Fibroblast of mammary gland (primary cell): Measurements from ENCODE around the gene COL15A1.

Source experiments
- DNase-seq: peaks from one replicate; pipeline ENCODE4 v3.0.0-alpha.2; 2010; ENCODE audit warnings: low read depth
- H3K4me3 ChIP-seq: 2 replicates; pipeline ENCODE4 v1.5.1; 2011; ENCODE audit warnings: low read depth, mild to moderate bottlenecking, low read length, moderate library complexity; ENCODE audit not compliant: control insufficient read depth
- TF ChIP-seq, protein P1 (sequence below): conservative IDR thresholded peaks from 2 replicates; pipeline ENCODE4 v1.5.1; 2011; ENCODE audit warnings: low read depth, low read length, inconsistent platforms; ENCODE audit not compliant: control insufficient read depth, insufficient read depth

Gene COL15A1

DNA sequence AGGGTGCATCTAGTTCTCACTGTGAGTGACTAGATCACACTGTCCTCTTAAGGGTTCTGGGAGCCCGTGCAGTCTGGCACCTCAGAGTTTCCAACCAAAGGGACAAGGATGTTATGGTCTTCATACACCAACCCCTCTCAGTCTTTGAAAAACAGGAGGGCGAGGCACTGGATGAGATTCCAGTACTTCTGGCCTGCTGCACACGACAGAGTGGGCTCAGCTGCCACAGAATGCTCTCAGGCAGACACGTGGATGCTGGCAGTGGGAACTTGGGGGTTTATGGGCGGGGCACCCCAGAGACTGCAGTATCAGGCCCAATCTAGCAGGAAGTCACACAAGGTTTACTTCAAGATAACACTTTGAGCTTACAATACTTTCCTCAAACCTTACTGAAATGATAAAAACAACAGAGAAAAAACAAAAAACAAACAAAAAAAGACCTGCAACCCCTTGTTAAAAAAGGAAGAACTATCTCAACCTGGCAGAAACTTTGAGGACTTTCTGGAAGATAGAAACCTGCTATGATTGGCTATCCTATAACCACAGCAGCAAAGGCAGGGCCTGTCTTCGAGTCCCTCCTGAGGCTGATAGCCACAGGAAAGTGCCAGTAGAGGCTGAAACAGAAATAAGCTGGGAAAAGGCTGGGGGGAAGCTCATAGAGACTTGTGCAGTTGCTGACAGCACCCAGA, 132.9 kb downstream of the COL15A1 start:
- H3K4me3 ChIP-seq, result no peak overlapping the region
- no peak for DNase-seq
- TF ChIP-seq, protein P1, sequence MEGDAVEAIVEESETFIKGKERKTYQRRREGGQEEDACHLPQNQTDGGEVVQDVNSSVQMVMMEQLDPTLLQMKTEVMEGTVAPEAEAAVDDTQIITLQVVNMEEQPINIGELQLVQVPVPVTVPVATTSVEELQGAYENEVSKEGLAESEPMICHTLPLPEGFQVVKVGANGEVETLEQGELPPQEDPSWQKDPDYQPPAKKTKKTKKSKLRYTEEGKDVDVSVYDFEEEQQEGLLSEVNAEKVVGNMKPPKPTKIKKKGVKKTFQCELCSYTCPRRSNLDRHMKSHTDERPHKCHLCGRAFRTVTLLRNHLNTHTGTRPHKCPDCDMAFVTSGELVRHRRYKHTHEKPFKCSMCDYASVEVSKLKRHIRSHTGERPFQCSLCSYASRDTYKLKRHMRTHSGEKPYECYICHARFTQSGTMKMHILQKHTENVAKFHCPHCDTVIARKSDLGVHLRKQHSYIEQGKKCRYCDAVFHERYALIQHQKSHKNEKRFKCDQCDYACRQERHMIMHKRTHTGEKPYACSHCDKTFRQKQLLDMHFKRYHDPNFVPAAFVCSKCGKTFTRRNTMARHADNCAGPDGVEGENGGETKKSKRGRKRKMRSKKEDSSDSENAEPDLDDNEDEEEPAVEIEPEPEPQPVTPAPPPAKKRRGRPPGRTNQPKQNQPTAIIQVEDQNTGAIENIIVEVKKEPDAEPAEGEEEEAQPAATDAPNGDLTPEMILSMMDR, result no peak

DNA sequence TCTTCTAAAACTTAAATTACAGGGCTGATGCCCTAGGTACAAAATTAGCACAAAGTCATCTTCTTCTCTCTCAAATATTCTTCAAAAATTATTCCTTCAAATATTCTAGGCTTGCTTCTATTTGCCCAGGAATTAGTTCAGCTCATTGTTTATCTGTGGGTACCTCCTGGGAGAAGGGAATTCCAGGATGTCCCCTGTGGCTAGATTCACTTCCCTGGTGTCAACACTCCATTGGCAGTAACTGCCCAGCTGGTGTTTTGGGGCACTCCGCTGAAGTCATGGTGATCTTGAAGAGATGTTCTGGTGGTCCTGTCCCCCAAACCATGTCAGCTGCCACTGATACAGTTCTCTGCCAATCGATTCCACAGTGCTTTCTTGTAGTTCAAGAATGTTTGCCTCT, 135.0 kb downstream of the COL15A1 start:
- no peak for DNase-seq
- TF ChIP-seq, protein P1, result no peak

DNA sequence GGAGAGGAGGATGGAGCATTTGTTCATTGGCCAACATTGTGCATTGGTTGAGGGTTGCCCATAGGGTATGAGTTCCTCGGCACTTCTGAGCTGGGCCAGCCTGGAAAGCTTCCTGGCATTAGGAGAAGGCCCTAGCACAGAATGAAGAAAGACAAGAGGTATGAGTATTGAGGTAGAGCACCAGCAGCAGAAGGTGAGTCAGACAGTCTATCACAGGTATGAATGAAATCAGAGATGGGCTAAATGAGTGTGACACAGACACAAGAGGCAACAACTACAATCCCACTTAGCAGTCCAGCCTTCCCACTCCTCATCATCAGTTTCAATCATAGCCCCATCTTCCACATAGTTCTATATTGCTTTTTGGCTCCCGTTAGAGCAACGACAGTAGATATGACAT, 135.8 kb downstream of the COL15A1 start:
- H3K4me3 ChIP-seq, result no peak overlapping the region
- DNase-seq, result no peak
- TF ChIP-seq, protein P1, result no peak

More for the DNA sequence above, 135.0 kb downstream of the COL15A1 start:
- H3K4me3 ChIP-seq, result no peak overlapping the region

DNA sequence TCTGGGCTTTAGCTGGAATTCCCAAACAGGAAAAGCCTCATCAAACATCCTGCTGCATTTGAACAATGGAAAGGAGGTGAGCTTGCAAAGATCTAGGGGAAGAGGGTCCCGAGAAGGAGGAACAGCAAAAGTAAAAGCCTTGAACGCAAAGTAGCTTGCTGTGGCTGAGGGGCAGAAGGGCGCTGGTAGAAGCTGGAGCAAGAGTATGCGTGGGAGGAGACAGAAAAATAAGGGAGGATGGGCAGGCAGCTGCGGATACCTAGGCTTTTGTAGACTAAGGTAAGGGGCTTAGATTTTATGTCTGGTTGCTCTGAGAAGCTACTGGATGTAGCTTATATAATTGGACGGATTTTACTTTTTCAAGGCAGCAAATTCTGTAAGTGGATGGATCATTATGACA, 139.3 kb downstream of the COL15A1 start:
- TF ChIP-seq, protein P1, result no peak
- no peak overlapping the region for H3K4me3 ChIP-seq

DNA sequence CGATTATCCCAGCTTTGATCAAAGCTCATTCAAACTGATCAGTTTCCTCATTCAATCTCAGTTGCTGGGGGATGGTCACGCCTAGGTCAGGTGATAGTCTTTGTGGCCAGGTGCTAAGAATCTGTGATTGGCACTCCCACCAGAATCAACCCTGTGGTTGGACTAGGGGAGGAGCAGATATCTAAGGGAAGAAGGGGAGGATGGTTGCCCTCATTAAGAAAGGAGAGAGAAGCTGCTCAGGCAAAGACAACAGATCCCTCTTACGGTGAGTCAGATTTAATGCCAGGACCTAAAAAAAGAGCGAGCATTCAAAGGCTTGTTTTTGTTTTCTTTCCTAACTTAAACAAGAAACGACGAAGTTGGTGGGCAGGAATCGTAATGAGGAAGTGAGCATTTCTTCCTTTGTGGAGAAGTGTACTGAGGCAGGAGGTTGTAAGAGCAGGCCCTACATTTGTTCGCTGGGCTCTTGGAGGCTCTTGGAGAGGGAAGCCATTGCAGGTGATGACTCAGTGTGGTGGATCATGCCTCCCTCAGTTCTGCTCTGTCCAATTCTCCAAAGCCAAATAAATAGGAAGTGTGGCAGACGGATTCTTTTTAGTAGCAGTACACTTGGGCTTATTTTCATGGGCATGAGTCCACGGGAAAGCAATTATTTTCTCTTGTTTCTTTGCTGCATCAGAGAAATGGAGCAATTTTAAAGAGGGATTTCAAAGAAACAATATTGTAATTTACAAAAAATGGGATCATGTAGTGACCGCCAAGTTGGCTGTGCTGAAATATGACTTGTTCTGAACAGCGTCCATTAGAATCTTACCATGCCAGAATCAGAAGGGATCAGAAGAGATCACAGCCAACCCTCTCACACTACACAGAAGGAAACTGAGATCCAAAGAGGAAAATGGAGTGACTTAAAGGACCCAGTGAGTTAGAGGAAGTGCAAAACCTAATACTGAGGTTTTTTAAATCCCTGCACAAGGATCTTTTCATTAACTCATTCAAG, 142.5 kb downstream of the COL15A1 start:
- TF ChIP-seq, protein P1, result no peak
- H3K4me3 ChIP-seq, result no peak overlapping the region
- peak; percentile 86 for DNase-seq

More for the DNA sequence above, 139.3 kb downstream of the COL15A1 start:
- DNase-seq, result no peak

DNA sequence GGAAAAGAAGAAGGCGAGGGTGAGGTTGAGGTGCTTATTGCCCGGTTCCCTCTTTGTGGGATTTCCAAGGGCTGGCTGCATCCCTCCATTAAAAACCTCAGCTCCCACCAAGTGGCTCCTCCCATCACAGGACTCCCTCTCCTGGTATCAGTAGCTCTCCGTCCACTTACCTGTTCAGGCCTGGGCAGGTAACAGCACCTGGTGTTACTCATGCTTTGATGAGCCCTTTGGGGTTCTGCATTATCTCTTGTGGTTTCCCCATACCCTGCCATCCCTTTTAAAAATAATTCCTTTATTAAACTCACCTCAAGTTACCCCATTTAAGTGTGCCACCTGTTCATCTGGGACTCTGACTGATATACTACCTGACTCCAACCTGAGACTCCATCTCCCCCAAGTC, 143.8 kb downstream of the COL15A1 start:
- TF ChIP-seq, protein P1, result no peak
- DNase-seq, result no peak
- no peak overlapping the region for H3K4me3 ChIP-seq
